ENCODE results near the gene C16orf86.

DNA sequence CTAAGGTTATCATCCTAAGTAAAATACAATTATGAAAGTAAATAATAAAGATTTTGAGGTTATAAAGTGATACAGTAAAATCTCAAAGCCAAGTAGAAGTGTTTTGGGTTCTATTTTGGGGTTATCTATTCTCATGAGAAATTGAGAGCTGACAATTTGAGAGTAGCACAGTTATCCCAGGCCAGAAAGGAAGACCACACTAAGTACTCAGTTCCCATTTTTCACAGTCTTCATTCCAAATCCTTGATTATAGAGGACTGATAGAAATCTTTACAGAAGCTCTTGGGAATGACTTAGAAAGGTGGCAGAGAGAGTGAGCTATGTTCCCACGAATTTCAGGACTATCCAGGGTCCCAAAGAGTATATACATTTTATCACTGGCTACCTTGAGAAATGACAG, 47.9 kb downstream of the C16orf86 start:
- TF ChIP-seq CTCF (IDR thresholded peaks at IDR 0.05) = no peak
- TF ChIP-seq ESRRA (IDR thresholded peaks at IDR 0.05; ENCODE audit: borderline replicate concordance, low read length) = no peak
- TF ChIP-seq POLR2A (IDR thresholded peaks at IDR 0.05; ENCODE audit: low read length) = no peak
- TF ChIP-seq RARB (CRISPR knock-in tag; IDR thresholded peaks at IDR 0.05) = no peak
- TF ChIP-seq FOSB (CRISPR knock-in tag; IDR thresholded peaks at IDR 0.05) = no peak
- TF ChIP-seq NFE2L2 (conservative IDR thresholded peaks at IDR 0.05; ENCODE audit: low read length) = no peak
- TF ChIP-seq HDAC2 (IDR thresholded peaks at IDR 0.05) = no peak
- TF ChIP-seq USF2 (IDR thresholded peaks at IDR 0.05) = no peak
- TF ChIP-seq, protein P1, sequence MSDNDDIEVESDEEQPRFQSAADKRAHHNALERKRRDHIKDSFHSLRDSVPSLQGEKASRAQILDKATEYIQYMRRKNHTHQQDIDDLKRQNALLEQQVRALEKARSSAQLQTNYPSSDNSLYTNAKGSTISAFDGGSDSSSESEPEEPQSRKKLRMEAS (IDR thresholded peaks at IDR 0.05) = no peak
- no peak for TF ChIP-seq JUNB (IDR thresholded peaks at IDR 0.05)
- TF ChIP-seq, protein P2, sequence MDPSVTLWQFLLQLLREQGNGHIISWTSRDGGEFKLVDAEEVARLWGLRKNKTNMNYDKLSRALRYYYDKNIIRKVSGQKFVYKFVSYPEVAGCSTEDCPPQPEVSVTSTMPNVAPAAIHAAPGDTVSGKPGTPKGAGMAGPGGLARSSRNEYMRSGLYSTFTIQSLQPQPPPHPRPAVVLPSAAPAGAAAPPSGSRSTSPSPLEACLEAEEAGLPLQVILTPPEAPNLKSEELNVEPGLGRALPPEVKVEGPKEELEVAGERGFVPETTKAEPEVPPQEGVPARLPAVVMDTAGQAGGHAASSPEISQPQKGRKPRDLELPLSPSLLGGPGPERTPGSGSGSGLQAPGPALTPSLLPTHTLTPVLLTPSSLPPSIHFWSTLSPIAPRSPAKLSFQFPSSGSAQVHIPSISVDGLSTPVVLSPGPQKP (IDR thresholded peaks at IDR 0.05; ENCODE audit: low read depth, low read length) = no peak
- TF ChIP-seq SMC3 (IDR thresholded peaks at IDR 0.05) = no peak

Measured in A549 (cell line).